Neuronal stem cell (in vitro differentiated cells): ENCODE results near the gene DPEP2.

ENCODE experiments used
- DNase-seq: peaks from one replicate; pipeline ENCODE4 v3.0.0-alpha.2; 2013; ENCODE audit warnings: low spot score
- H2AFZ ChIP-seq: one replicate; pipeline ENCODE4 v1.6.1; 2013; ENCODE audit warnings: mild to moderate bottlenecking, low read length, inconsistent platforms
- H2AK5ac ChIP-seq: 2 replicates; pipeline ENCODE4 v1.6.1; 2013; ENCODE audit warnings: low read depth, mild to moderate bottlenecking, inconsistent platforms, low read length, moderate library complexity, mixed read lengths
- H2BK120ac ChIP-seq: 2 replicates; pipeline ENCODE4 v1.6.1; 2013; ENCODE audit warnings: low read depth, mild to moderate bottlenecking, inconsistent platforms, low read length, moderate library complexity, mixed read lengths
- H2BK12ac ChIP-seq: one replicate; pipeline ENCODE4 v1.6.1; 2013; ENCODE audit warnings: low read length, inconsistent platforms
- H2BK15ac ChIP-seq: 2 replicates; pipeline ENCODE4 v1.6.1; 2013; ENCODE audit warnings: mild to moderate bottlenecking, low read length, inconsistent platforms, mixed read lengths
- H2BK5ac ChIP-seq: one replicate; pipeline ENCODE4 v1.6.1; 2013; ENCODE audit warnings: inconsistent platforms, mild to moderate bottlenecking, low read length, moderate library complexity
- H3K14ac ChIP-seq: one replicate; pipeline ENCODE4 v1.6.1; 2013; ENCODE audit warnings: low read length, inconsistent platforms
- H3K18ac ChIP-seq: 2 replicates; pipeline ENCODE4 v1.6.1; 2013; ENCODE audit warnings: low read length, inconsistent platforms
- H3K23ac ChIP-seq: 2 replicates; pipeline ENCODE4 v1.6.1; 2013; ENCODE audit warnings: low read depth, mild to moderate bottlenecking, mixed read lengths, low read length, inconsistent platforms; ENCODE audit not compliant: poor library complexity
- H3K27ac ChIP-seq: replicated peaks from 3 replicates; pipeline ENCODE4 v1.5.1; 2013; ENCODE audit warnings: low read length, inconsistent platforms
- H3K27me3 ChIP-seq, 3 experiments: 2 replicates each; pipeline ENCODE4 v1.6.1; 2013; ENCODE audit warnings: low read length in 3 of 3, mild to moderate bottlenecking in 2 of 3, inconsistent platforms in 1 of 3, low read depth in 1 of 3, mixed read lengths in 1 of 3, moderate library complexity in 1 of 3; ENCODE audit not compliant: control insufficient read depth in 3 of 3, insufficient read depth in 3 of 3
- H3K36me3 ChIP-seq, 2 donors: replicated peaks in 1 of 2; 2 replicates each; pipeline ENCODE4 v1.6.1; 2013; ENCODE audit warnings: low read length in 2 of 2; ENCODE audit not compliant: control insufficient read depth in 2 of 2, insufficient read depth in 2 of 2
- H3K4ac ChIP-seq: 2 replicates; pipeline ENCODE4 v1.6.1; 2013; ENCODE audit warnings: inconsistent platforms, mild to moderate bottlenecking, low read length, moderate library complexity
- H3K4me1 ChIP-seq, 2 donors: 1 replicate in 1 of 2; 2 replicates in 1 of 2; pipeline ENCODE4 v1.6.1; 2013; ENCODE audit warnings: low read length in 2 of 2, low read depth in 1 of 2; ENCODE audit not compliant: control insufficient read depth in 2 of 2, insufficient read depth in 1 of 2
- H3K4me2 ChIP-seq: one replicate; pipeline ENCODE4 v1.6.1; 2013; ENCODE audit warnings: mild to moderate bottlenecking, low read length, inconsistent platforms; ENCODE audit not compliant: insufficient read depth, poor library complexity, severe bottlenecking
- H3K4me3 ChIP-seq, 2 donors: 2 replicates each; pipeline ENCODE4 v1.5.1; 2013; ENCODE audit warnings: low read length in 2 of 2, mild to moderate bottlenecking in 2 of 2, inconsistent platforms in 1 of 2, moderate library complexity in 1 of 2
- H3K79me1 ChIP-seq: one replicate; pipeline ENCODE4 v1.6.1; 2013; ENCODE audit warnings: low read depth, mild to moderate bottlenecking, inconsistent platforms, low read length, moderate library complexity
- H3K9ac ChIP-seq: one replicate; pipeline ENCODE4 v1.6.1; 2013; ENCODE audit warnings: mild to moderate bottlenecking, low read depth, low read length, inconsistent platforms; ENCODE audit not compliant: poor library complexity
- H3K9me3 ChIP-seq, 2 donors: replicated peaks in 1 of 2; 2 replicates each; pipeline versions ENCODE3 to v1.6.1; 2013; ENCODE audit warnings: low read length in 2 of 2, mild to moderate bottlenecking in 2 of 2, inconsistent platforms in 1 of 2, low read depth in 1 of 2, mixed read lengths in 1 of 2, moderate library complexity in 1 of 2; ENCODE audit not compliant: control insufficient read depth in 2 of 2, insufficient read depth in 1 of 2
- H4K8ac ChIP-seq: one replicate; pipeline ENCODE4 v1.6.1; 2013; ENCODE audit warnings: low read depth, mild to moderate bottlenecking, inconsistent platforms, low read length, moderate library complexity
- H4K91ac ChIP-seq: one replicate; pipeline ENCODE4 v1.6.1; 2013; ENCODE audit warnings: low read length, low read depth, mild to moderate bottlenecking, inconsistent platforms; ENCODE audit not compliant: poor library complexity
- WGBS, 2 donors: extraction: QIAGEN DNeasy Blood & Tissue Kit; methylation state at CpG; one replicate each; pipeline ENCODE4 v1.1.7; 2013; ENCODE audit warnings: missing lambda C conversion rate in 2 of 2, mixed read lengths in 1 of 2; ENCODE audit not compliant: insufficient read length in 2 of 2, insufficient replicate concordance in 1 of 2; ENCODE audit errors: extremely low coverage in 2 of 2; 5-methylcytosine and 5-hydroxymethylcytosine counted together

Gene DPEP2

GRCh38 chr16:67963292-67963661 lies 36.0 kb downstream of the DPEP2 start:
- no peak overlapping the region for H2AK5ac ChIP-seq
- H2BK120ac ChIP-seq, result no peak overlapping the region
- no CpG with 5 or more reads among the region's 2 CpGs for WGBS, 2 donors
- H3K27ac ChIP-seq, result no peak overlapping the region
- H3K4ac ChIP-seq, result no peak overlapping the region
- H3K36me3 ChIP-seq, result peaks cover 49 to 54% of the 10 kb centered on the region in 2 donors
- H3K4me2 ChIP-seq, result no peak overlapping the region
- no peak overlapping the region for H2BK12ac ChIP-seq
- no peak overlapping the region for H3K14ac ChIP-seq
- H3K9me3 ChIP-seq, result no peaks in the 10 kb centered on the region
- no peak overlapping the region for H2BK5ac ChIP-seq
- no peak overlapping the region for H2AFZ ChIP-seq
- H3K79me1 ChIP-seq, result peaks cover 22% of the 10 kb centered on the region
- peaks cover 20 to 23% of the 10 kb centered on the region in 2 donors for H3K4me1 ChIP-seq
- no peak overlapping the region for H4K8ac ChIP-seq
- no peak overlapping the region for H3K9ac ChIP-seq
- H3K23ac ChIP-seq, result no peak overlapping the region
- no peak overlapping the region for H3K18ac ChIP-seq
- H3K27me3 ChIP-seq, result peaks cover 0 to 2% (median 0%) of the 10 kb centered on the region in 3 experiments
- H4K91ac ChIP-seq, result no peak overlapping the region
- no peak overlapping the region for H2BK15ac ChIP-seq
- no peak overlapping the region for H3K4me3 ChIP-seq
- DNase-seq, result no peak

GRCh38 chr16:67962135-67962534 lies 37.1 kb downstream of the DPEP2 start:
- H2AK5ac ChIP-seq, result no peak overlapping the region
- peaks cover 13 to 20% of the 10 kb centered on the region in 2 donors for H3K4me1 ChIP-seq
- no peak overlapping the region for H3K14ac ChIP-seq
- no peak overlapping the region for H4K91ac ChIP-seq
- H3K4me2 ChIP-seq, result no peak overlapping the region
- no peak overlapping the region for H3K4ac ChIP-seq
- no peak overlapping the region for H2AFZ ChIP-seq
- WGBS, 2 donors, result no CpG with 5 or more reads among the region's 8 CpGs
- no peak overlapping the region for H2BK5ac ChIP-seq
- H3K23ac ChIP-seq, result no peak overlapping the region
- no peak overlapping the region for H2BK120ac ChIP-seq
- H3K27ac ChIP-seq, result no peak overlapping the region
- H3K9me3 ChIP-seq, result no peaks in the 10 kb centered on the region
- H3K4me3 ChIP-seq, result no peak overlapping the region
- no peak overlapping the region for H3K18ac ChIP-seq
- H2BK12ac ChIP-seq, result no peak overlapping the region
- no peak overlapping the region for H3K9ac ChIP-seq
- H3K36me3 ChIP-seq, result peaks cover 56 to 64% of the 10 kb centered on the region in 2 donors
- peaks cover 24% of the 10 kb centered on the region for H3K79me1 ChIP-seq
- no peak overlapping the region for H2BK15ac ChIP-seq
- no peak for DNase-seq
- H3K27me3 ChIP-seq, result peaks cover 0 to 2% (median 0%) of the 10 kb centered on the region in 3 experiments
- H4K8ac ChIP-seq, result no peak overlapping the region

- H3K4me1 ChIP-seq, result peaks cover 8 to 14% of the 10 kb centered on the region in 2 donors
- DNase-seq, result no peak
- peaks cover 56 to 64% of the 10 kb centered on the region in 2 donors for H3K36me3 ChIP-seq
Measured at GRCh38 chr16:67961551-67961957, 37.7 kb downstream of the DPEP2 start.

GRCh38 chr16:67959536-67960329 lies 39.6 kb downstream of the DPEP2 start:
- H3K36me3 ChIP-seq, result peaks cover 61 to 73% of the 10 kb centered on the region in 2 donors
- no peak overlapping the region for H3K23ac ChIP-seq
- no peak overlapping the region for H3K18ac ChIP-seq
- no peak overlapping the region for H2BK120ac ChIP-seq
- no peak overlapping the region for H2BK5ac ChIP-seq
- no peak for DNase-seq
- H3K9me3 ChIP-seq, result no peaks in the 10 kb centered on the region
- no peak overlapping the region for H3K4ac ChIP-seq
- no peak overlapping the region for H3K9ac ChIP-seq
- no peak overlapping the region for H3K14ac ChIP-seq
- no peak overlapping the region for H2BK12ac ChIP-seq
- H2AK5ac ChIP-seq, result no peak overlapping the region
- H3K4me2 ChIP-seq, result no peak overlapping the region
- H3K27me3 ChIP-seq, result peaks cover 0 to 2% (median 0%) of the 10 kb centered on the region in 3 experiments
- WGBS, 2 donors, result no CpG with 5 or more reads among the region's 11 CpGs
- no peak overlapping the region for H4K8ac ChIP-seq
- H3K27ac ChIP-seq, result no peak overlapping the region
- H3K4me3 ChIP-seq, result no peak overlapping the region
- H2BK15ac ChIP-seq, result no peak overlapping the region
- H3K4me1 ChIP-seq, result peaks cover 0 to 4% of the 10 kb centered on the region in 2 donors
- H3K79me1 ChIP-seq, result peaks cover 22% of the 10 kb centered on the region
- H4K91ac ChIP-seq, result no peak overlapping the region
- H2AFZ ChIP-seq, result peak overlapping the region; percentile 34

More at GRCh38 chr16:67961551-67961957, 37.7 kb downstream of the DPEP2 start:
- Histone ChIP-seq H2AK5ac (no peak overlapping the region), H3K27ac (no peak overlapping the region), H2AFZ (no peak overlapping the region), H3K4ac (no peak overlapping the region), H3K27me3 (peaks cover 0 to 2% (median 0%) of the 10 kb centered on the region in 3 experiments), H2BK5ac (no peak overlapping the region), H3K4me2 (no peak overlapping the region), H3K14ac (no peak overlapping the region), H3K9ac (no peak overlapping the region), H3K4me3 (no peak overlapping the region), H3K18ac (no peak overlapping the region), H3K79me1 (peaks cover 21% of the 10 kb centered on the region), H2BK15ac (no peak overlapping the region), H2BK12ac (no peak overlapping the region), H3K9me3 (no peaks in the 10 kb centered on the region), H2BK120ac (no peak overlapping the region), H3K23ac (no peak overlapping the region), H4K8ac (no peak overlapping the region), H4K91ac (no peak overlapping the region)
- no CpG with 5 or more reads among the region's 13 CpGs for WGBS, 2 donors
